HG03558 (cell line): ENCODE data around the gene TMPRSS13.
"Not testable (repeated sequence)": the region's sequence is repeated elsewhere in the genome, so short reads cannot be mapped to it uniquely, and the experiment has no call there.

ENCODE experiments used
- ATAC-seq: cut with Tn5 transposase; IDR thresholded peaks from one replicate; pipeline ENCODE4 v1.9.1; 2021; ENCODE audit warnings: moderate number of reproducible peaks; ENCODE audit not compliant: unreplicated experiment; ENCODE audit errors: extremely low read depth

Gene TMPRSS13

DNA sequence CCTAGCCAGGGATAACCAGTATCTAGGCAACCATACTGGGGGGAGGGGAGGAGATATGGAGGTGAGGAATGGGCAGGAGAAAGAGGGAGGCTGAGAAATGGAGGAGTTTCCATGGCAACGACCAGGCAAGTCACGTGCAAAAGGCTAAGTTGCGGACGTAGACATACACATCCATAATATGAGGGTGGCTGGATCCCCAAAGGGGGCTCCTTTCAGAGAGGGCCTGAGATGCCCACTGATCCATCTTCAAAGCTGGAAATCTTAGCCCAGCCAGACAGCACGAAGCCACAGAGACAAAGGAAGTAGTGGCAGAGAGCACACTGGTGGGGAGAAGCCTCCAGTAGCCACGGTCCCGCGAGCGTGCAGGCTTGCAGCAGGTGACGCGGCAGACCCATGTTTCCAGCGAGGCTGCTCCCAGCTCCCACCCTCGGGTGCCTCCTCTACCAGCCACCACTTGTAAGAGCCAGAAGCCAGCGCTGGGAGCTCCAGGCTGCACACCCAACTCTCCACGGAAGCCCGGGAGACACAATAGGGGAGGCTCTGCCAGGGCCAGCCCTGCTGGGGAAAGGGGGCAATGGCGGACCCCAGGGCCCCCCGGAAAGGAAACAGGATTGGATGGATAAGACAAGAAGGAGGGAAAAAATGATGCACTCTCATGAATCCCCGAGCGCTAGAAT, 53.7 kb downstream of the TMPRSS13 start:
- ATAC-seq: no peak

DNA sequence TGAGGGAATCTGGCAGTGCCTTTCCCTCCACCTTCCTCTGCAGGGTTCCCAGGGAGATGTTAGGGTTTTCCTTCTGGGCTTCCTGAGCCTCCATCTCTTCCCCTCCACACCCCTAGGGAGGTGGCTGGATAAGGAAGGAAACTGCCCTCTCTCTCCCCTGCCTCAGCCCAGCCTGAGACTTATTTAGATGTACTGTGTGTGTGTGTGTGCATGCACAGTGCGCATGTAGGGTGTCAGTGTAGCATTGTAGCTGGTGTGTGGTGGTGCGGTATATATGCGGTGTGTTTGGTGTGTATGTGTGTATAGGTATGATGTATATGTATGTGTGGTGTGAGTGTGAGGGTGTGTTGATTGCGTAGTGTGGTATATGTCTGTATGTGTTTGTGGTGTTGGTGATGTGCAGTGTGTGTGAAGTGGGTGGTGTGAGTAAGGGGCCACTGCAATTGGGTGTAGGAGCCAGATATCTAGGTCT, 54.3 kb downstream of the TMPRSS13 start:
- no peak for ATAC-seq

DNA sequence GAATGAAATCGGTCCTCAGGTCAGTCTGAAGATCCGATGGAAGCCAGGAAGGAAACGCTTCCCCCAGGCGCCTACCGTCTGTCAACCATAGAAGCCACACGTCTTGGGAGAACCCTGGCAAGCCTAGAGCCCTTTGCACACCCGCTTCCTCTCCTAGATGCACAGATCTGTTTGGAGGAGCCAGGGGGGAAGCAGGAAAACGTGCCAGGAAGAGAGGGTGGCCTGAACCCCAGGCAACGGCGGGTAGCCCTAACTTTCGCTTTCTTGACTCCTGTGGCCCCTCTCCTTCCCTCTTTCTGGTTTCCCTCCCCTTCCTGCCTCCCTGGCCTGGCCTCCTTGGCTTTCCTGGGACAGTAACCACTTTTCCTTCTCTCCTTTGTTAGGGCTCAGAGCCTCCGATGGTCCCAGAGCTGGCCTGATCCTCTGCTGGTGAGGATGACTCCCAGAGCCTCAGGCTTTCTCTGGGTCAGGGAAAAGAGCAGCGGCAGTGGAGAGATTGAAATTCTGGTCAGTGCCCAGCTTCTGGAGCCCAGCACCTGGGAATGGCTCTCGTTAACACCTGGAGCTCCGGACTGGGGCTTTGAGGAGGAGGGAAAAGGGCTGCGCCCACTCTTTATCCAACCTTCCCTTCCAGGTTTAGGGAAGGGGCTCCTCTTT, 54.8 kb downstream of the TMPRSS13 start:
- no peak for ATAC-seq

DNA sequence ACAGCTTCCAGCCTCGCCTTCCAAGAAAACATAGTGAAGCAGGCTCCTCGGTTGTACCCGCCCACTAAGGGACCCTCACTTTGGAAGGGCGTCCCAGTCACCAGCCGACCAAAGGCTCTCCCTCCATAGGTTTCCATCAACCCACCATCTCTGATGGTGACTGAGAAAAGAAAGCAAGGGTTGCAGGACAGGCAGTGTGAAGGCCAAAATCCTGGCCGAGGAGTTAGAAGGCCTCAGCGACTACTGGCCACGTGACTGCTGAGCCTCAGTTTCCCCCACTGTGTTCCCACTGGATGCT, 55.4 kb downstream of the TMPRSS13 start:
- no peak for ATAC-seq

DNA sequence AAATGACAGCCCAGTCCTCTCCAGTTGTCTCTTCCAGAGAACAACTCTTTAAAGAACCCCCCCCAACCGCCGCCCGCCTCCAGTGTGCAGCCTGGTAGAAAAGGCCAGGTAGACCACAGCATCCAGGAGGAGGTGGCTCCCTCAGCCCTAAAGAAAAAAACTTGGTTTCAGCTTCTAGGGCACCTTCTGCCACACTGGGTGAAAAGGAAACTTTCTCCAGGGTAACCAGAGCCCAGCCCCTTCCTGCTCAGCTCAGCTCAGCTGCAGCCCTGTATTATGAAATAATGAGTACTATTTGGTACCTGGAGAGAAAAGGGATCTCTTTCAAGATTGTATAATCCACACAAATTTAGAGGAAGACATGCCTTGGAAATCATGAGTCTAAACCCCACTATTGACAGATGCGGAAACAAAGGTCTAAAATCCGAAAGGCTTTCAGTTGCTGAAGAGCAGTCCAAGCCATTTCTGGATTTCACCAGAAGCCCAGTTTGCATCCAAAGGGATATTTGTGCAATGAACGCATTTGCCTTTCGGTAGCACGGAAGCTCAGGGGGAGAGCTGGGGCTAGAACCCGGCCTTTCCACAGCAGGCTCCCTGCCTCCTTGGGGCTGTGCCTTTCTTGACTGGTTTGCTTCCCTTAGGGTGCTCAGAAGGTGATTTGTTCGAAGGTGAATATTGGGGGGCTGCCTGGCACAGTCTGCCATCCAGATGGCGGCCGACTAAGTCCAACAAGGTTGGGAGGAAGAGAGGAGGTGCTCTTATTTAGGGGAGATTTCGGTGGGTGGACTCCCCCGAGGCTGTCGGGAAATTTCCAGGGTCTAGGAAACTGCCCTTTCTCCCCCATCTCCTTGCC, 56.0 kb downstream of the TMPRSS13 start:
- ATAC-seq: no peak

DNA sequence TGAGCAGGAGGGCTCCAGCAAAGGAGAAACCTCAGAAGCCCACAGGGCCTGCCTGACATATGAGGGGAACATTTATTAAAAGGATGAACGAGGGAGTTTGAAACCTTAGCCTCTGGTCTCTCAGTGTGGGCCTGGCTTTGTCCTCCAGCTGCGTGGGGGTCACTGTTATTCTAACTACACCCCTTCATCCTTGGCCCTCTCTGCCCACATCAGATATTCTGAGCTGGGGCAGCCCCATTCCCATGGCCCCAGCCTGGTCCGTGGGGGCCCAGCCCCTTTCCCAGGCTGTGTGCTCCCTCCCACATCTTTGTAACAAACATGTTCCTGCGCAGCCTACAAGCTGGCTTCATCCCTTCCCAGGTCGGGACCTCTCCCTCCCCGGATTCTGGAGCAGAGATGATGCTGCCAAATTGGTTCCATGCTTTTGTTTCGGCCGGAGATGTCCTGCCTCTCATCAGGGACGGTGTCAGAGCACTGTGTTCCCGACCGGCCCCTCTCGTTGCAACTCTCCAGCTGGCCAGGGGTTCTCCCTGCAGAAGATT, 56.7 kb downstream of the TMPRSS13 start:
- ATAC-seq: no peak

DNA sequence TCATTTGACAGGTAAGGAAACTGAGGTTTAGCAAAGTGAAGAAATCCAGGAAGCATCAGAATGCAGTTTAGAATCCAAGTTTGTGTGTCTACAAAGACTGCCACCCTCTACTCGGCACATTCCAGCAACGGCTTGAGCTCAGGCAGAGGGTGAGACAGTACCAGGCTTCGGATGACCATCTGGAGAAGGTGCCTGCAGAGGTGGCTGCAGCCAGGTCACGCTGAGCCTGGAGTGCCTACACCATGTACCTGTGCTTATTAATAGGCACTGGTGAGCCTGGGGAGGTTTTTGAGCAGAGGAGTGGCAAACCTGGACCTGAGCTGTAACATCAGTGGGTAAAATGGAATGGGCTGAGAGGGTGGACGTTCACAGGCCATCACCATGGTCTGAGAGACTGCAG, 57.4 kb downstream of the TMPRSS13 start:
- ATAC-seq: no peak

DNA sequence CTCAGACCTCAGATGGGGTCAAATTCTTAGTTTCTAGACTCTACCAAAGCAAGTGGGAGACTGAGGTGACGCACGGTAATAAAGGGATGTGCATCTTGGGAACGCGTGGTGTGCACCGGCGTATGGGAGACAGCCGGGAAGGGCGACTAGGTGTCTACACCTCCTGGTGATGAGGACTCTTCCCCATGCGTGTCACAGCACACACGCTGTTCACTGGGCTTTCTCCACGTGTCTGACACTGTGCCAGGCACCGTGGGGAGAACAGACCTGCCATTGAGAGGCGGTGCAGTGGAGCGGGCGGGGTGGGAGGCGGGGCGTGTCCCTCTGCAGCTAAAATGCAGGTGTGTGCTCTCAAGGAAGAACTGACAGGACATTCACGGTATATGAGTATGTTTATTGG, 58.0 kb downstream of the TMPRSS13 start:
- ATAC-seq: no peak

DNA sequence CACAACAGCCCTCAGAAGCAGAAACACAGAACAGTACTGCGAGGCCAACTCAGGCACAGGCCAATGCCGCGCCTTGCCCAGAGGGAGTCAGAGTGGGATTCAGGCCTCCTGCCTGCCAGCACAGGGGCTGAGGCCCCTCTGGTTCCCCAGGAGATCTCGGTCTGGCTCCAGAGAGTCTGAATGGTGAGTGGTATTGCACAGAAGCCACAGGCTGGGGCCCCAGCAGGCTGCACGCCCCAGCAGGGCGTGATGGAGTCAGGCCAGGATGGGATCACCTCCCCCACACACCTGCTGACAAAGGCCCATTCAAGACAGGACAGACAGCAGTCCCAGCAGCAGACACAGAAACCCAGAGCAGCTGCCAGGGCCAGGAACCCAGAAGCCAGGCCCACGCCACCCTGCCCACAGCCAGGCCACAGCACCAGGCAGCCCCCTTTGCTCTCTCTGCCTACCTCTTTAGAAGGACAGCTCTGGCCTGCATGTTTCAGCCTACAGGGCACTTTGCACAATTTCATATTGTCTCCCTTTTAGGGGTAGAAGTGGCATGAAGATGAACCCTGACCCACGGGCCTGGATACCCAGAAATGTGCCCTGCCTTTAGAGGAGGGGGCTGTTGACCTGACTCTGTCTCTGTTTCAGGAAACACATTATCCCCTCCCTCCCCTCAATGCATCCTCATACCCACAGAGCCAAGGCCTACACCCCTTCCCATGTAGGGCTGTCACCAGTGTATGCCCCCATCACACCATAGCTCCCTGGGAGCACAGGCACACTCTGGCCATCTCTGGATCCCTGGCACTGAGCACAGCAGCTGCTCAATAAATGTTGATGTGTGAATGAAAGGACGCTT, 58.9 kb downstream of the TMPRSS13 start:
- ATAC-seq: no peak

DNA sequence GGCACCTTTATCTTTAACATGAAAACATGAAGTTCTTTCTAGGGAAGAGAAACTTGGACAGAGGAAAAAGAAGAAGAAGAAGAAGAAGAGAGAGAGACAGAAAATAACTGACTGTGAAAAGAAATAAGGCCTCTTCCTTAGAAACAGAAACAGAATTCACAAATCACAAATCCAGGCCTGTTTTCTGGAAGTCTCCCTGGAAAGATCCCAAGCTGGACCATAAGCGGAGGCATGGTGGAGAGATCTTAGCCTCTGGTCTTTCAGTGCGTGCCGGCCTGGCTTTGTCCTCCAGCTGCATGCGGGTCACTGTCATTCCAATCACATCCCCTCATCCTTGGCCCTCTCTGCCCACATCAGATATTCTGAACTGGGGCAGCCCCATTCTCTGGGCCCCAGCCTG, 59.6 kb downstream of the TMPRSS13 start:
- no peak for ATAC-seq

DNA sequence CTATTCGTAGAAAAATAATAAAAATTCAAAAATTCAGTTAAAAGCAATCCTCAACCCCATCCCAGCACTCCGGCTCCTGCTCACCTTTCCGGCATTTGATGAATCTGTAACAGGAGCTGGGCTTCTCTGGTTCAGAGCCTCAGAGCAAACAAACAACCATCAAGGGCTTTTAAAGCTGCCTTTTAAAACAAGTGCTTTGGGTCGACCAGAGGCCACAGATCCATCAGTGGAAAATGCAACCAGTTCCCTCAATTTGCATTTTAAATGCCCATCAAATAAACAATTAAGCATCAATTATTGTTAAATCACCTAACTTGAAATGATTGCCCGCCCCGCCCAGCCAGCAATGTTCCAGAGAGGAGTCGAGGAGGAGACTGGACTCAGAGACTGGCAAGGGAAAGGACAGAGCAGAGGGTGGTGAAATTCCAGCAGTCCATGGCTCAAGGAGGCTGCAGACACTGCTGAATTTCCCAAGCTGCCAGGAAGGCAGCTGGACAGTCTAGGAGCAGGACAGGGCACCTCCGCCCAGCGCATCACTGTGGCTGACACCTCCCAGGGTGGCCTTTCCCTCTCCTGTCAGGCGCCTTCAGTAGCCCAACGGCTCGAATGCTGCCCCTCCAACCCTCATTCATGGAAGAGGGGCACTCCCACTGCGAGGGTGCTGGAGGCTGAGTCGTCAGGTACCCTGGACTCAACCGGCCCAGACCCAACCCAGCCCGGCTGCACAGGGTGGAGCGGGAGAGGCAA, 60.2 kb downstream of the TMPRSS13 start:
- ATAC-seq: no peak

DNA sequence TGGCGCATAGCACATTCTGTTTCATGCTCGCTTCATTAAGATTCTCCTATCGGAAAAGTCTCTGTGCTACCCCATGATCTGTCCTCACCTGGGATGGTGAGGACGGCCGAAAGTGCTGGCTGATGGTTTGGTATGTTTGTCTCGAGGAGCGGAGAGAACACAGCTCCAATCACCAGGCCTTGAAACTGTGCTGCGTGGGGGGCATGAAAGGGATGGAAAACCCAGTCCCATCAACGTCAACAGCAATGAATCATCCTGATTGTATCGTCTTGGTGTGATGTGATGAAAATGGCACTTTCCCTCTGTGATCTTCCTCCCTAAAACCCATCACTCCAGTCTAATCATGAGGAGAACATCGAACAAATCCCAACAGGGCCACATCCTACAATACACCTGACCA, 61.1 kb downstream of the TMPRSS13 start:
- ATAC-seq: no peak

DNA sequence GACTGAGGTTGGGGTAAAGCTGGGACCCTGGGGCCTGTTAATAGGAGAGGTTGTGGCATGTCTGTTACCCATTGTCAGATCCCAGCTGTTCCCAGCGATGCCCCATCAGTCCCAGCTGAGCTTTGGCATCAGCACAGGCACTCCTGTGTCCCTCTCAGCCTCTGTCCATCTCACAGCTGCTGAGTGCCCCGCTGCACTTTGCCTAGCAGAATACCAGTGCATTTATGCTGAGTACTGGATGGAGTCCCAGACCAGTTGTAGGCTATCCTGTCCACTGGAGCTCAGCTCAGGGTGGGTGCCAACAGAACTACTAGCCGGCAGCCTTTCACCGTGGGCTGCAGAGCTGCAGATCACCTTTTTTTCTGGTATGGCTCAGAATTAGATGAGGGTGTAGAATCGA, 62.7 kb downstream of the TMPRSS13 start:
- ATAC-seq: no peak

DNA sequence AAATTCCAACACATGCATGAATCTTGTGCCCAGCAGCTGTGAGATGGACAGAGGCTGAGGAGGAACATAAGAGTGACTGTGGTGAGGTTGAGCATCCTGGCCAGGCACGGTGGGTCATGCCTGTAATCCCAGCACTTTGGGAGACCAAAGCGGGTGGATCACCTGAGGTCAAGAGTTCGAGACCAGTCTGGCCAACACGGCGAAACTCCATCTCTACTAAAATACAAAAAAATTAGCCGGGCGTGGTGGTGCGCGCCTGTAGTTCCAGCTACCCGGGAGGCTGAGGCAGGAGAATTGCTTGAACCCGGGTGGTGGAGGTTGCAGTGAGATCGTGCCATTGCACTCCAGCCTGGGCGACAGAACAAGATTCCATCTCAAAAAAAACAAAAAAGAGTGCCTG, 63.7 kb downstream of the TMPRSS13 start:
- ATAC-seq: not testable (repeated sequence)

DNA sequence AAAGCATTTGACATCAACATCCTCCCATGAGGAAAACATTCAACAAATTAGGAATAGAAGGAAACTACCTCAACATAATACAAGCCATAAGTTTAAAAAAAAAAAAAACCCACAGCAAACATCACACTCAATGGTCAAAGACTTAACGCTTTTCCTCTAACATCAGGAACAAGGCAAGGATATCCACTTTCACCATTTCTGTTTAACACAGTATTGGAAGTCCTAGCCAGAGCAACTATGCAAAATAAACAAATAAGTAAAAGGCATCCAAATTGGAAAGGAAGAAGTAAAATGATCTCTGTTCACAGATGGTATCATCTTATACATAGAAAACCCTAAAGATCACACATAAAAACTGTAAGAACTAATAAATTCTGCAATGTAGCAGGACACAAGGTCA, 65.8 kb downstream of the TMPRSS13 start:
- no peak for ATAC-seq

DNA sequence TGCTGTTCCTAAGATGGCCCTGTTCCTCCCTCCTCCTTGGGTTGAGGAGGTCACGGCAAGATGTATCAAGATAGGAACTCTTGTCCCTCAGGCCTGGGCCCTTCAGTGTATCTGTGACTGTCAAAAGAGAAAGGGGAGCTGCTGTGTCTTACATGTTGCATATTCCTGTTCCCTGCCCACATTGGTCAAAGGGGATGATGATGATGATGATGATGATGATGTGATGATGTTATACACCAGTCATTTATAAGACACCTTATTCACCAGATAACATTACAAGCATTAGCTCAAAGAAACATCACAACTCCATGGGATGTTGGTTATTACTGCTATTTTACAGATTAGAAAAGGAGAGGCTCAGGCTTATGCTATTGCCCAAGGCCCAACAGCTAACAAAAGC, 66.4 kb downstream of the TMPRSS13 start:
- ATAC-seq: no peak

DNA sequence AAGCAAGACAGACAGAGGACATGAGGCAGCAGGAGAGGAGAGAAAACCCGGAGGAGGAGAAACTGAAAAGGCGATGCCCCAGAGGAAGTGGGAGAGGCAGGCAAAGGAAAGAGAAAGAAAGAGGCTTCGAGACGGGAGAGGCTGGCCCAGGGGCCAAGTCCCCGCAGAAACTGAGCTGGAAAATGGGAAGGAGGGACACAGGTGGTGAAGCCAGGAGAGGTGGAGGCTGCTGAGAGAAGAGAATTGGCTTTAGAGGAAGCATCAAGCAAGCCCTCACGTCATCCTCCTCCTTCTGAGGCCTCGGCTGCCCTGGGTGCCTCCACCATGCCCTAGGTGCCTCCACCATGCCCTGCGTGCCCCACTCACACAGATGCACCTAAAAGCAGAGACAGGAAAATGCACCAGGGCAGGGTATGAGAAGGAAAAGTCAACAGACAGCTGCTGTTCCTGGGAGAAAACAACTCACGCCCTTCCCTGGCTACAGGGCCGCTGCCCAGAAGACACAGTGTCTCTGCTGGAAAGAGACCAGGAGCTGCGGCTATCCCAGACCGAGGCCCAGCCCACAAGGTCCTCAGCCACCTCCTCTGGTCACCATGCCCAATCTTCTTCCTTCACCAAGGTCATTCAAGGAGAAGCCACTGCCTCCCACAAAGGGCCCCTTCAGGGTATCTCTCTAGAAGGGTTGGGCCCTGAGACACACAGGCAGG, 67.0 kb downstream of the TMPRSS13 start:
- no peak for ATAC-seq

DNA sequence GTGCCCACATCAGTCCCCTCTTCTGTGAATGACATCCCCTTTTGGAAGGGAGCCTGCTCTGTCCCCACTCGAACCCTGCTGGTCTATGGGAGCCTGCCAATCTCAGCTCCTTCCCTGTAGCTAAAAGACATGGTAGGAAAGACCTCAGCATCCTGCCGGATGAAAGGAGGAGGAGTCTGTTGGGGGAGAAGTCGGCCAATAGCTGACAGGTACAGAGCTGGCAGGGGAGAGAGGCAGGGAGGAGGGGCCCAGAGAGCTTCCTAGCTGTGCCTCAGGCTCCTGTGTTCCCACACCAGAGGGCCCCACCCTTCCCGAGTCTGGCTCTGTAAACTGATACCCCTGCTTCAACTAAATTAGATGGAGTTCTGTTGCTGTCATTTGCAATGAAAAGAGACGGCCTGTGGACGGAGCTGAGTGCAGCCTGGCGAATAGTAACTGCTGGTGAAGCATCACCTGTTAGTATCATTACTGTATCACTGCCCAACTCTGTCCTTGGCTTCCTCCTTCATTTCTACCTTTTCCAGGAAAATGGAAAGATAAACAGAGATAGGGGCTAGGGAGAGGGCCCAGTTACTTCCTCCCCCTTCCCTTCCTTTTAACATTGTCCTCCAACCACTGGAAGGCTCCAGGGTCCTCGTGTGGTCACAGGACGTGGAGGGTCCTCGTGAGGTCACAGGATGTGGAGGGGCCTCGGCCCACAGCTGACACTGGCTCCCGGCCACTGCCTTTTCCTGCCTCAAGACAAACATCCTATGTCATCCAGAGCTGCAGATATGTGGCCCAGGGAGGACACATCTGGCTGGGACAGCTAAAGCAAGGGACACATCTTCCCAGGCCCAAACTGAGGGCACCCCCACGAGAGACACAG, 67.8 kb downstream of the TMPRSS13 start:
- no peak for ATAC-seq
